Endodermal cell (in vitro differentiated cells): Measurements from ENCODE around the gene OSCP1. TPM values are rescaled to one million over a fixed set of nuclear protein-coding genes. Genes with fewer than 3 reads are reported as not detected.

Source experiments
- DNase-seq: peaks from one replicate; pipeline ENCODE4 v3.0.0-alpha.2; 2017
- H3K27ac ChIP-seq: 2 replicates; pipeline ENCODE4 v1.5.1; 2013; ENCODE audit warnings: mild to moderate bottlenecking, low read depth, low read length, moderate library complexity
- H3K27me3 ChIP-seq: 2 replicates; pipeline ENCODE4 v1.6.1; 2013; ENCODE audit warnings: mild to moderate bottlenecking, low read length, moderate library complexity; ENCODE audit not compliant: insufficient read depth, control insufficient read depth, poor library complexity, severe bottlenecking
- H3K36me3 ChIP-seq: 2 replicates; pipeline ENCODE4 v1.7.0; 2013; ENCODE audit warnings: mild to moderate bottlenecking, low read length, moderate library complexity; ENCODE audit not compliant: control insufficient read depth, insufficient read depth
- H3K4me1 ChIP-seq: one replicate; pipeline ENCODE4 v1.7.0; 2013; ENCODE audit warnings: low read length; ENCODE audit not compliant: control insufficient read depth, insufficient read depth
- H3K4me3 ChIP-seq: 2 replicates; pipeline ENCODE4 v1.5.1; 2013; ENCODE audit warnings: mild to moderate bottlenecking, low read length, moderate library complexity
- H3K9ac ChIP-seq: 2 replicates; pipeline ENCODE4 v1.6.1; 2013; ENCODE audit warnings: mild to moderate bottlenecking, low read length, moderate library complexity; ENCODE audit not compliant: poor library complexity, severe bottlenecking; ENCODE audit errors: extremely low read depth
- H3K9me3 ChIP-seq: 2 replicates; pipeline ENCODE4 v1.6.1; 2013; ENCODE audit warnings: mild to moderate bottlenecking, low read length, moderate library complexity; ENCODE audit not compliant: control insufficient read depth
- H3K27ac Mint-ChIP-seq: 2 replicates; pipeline ENCODE4 v1.8.0; 2020; ENCODE audit warnings: mixed read lengths
- H3K27me3 Mint-ChIP-seq: 2 replicates; pipeline ENCODE4 v1.8.0; 2021; ENCODE audit warnings: mild to moderate bottlenecking, mixed read lengths; ENCODE audit not compliant: insufficient read depth
- H3K36me3 Mint-ChIP-seq: 2 replicates; pipeline ENCODE4 v1.8.0; 2020; ENCODE audit warnings: low read depth, mixed read lengths
- H3K4me1 Mint-ChIP-seq: 2 replicates; pipeline ENCODE4 v1.8.0; 2020; ENCODE audit warnings: mixed read lengths
- H3K4me3 Mint-ChIP-seq: 2 replicates; pipeline ENCODE4 v1.8.0; 2020; ENCODE audit warnings: mild to moderate bottlenecking, moderate library complexity, mixed read lengths
- H3K9me3 Mint-ChIP-seq: 2 replicates; pipeline ENCODE4 v1.8.0; 2020; ENCODE audit warnings: mild to moderate bottlenecking, mixed read lengths
- CTCF ChIP-seq: fragments of 200-600 bp; sonication (generic); conservative IDR thresholded peaks from 2 replicates; pipeline ENCODE4 v1.5.0; 2021; ENCODE audit warnings: antibody characterized with exemption, mild to moderate bottlenecking
- WGBS, 2 experiments: methylation state at CpG; one replicate each; pipeline versions ENCODE4 v1.1.5 to v1.1.7; 2013; ENCODE audit warnings: missing lambda C conversion rate in 2 of 2, mixed read lengths in 1 of 2; ENCODE audit not compliant: insufficient coverage in 1 of 2, insufficient read length in 1 of 2; 5-methylcytosine and 5-hydroxymethylcytosine counted together
- total RNA-seq, 2 donors: library from RNA; stranded (reverse); fragmentation: NEBNext Ultra II Directional in 1 of 2; extraction: Animal tissue kit (Norgen Biotek cat#: 25700) in 1 of 2; gene quantifications; 2 replicates in 1 of 2; 3 replicates in 1 of 2; pipeline ENCODE4 v1.2.1, GENCODE V29; 2021

The OSCP1 gene
- total RNA-seq, 2 donors from 2014 or later = 9.6 to 10.5 TPM

GRCh38 chr1:36446746-36447145 is 3.5 kb downstream of the OSCP1 start:
- H3K4me1 ChIP-seq = no peaks in the 10 kb centered on the region
- no peak overlapping the region for H3K27ac ChIP-seq
- no peak overlapping the region for H3K9ac ChIP-seq
- H3K9me3 ChIP-seq = no peaks in the 10 kb centered on the region
- H3K36me3 ChIP-seq = no peaks in the 10 kb centered on the region
- Mint-ChIP-seq H3K4me3 (no peak overlapping the region), H3K4me1 (peaks cover 7% of the 10 kb centered on the region), H3K36me3 (no peaks in the 10 kb centered on the region), H3K27ac (peak overlapping the region; percentile 55), H3K27me3 (no peaks in the 10 kb centered on the region), H3K9me3 (no peaks in the 10 kb centered on the region)
- no peak overlapping the region for H3K4me3 ChIP-seq
- no peak for TF ChIP-seq CTCF
- WGBS, 2 experiments = 77 to 82% methylated on average over 4 to 5 of the region's 5 CpGs
- no peak for DNase-seq
- H3K27me3 ChIP-seq = no peaks in the 10 kb centered on the region

- Histone ChIP-seq H3K9me3 (no peaks in the 10 kb centered on the region), H3K36me3 (no peaks in the 10 kb centered on the region), H3K4me1 (no peaks in the 10 kb centered on the region), H3K9ac (no peak overlapping the region), H3K27ac (no peak overlapping the region), H3K4me3 (no peak overlapping the region), H3K27me3 (no peaks in the 10 kb centered on the region)
- Mint-ChIP-seq H3K4me1 (peaks cover 7% of the 10 kb centered on the region), H3K27me3 (no peaks in the 10 kb centered on the region), H3K36me3 (no peaks in the 10 kb centered on the region), H3K27ac (peak overlapping the region; percentile 61), H3K9me3 (no peaks in the 10 kb centered on the region), H3K4me3 (no peak overlapping the region)
- TF ChIP-seq CTCF = peak; percentile 84
- 58 to 68% methylated on average over 8 of the region's 8 CpGs for WGBS, 2 experiments
- peak; percentile 89 for DNase-seq
Observed at GRCh38 chr1:36446271-36446670, 4.0 kb downstream of the OSCP1 start.

- H3K27ac Mint-ChIP-seq = no peak overlapping the region
- Histone ChIP-seq H3K9ac (no peak overlapping the region), H3K4me3 (no peak overlapping the region), H3K4me1 (peaks cover 2% of the 10 kb centered on the region), H3K9me3 (no peaks in the 10 kb centered on the region), H3K36me3 (no peaks in the 10 kb centered on the region), H3K27ac (no peak overlapping the region), H3K27me3 (no peaks in the 10 kb centered on the region)
- TF ChIP-seq CTCF = no peak
- no peaks in the 10 kb centered on the region for H3K36me3 Mint-ChIP-seq
- H3K4me1 Mint-ChIP-seq = peaks cover 13% of the 10 kb centered on the region
- H3K27me3 Mint-ChIP-seq = no peaks in the 10 kb centered on the region
- no peaks in the 10 kb centered on the region for H3K9me3 Mint-ChIP-seq
- H3K4me3 Mint-ChIP-seq = no peak overlapping the region
- no peak for DNase-seq
- WGBS, 2 experiments = 90 to 93% methylated on average over 2 of the region's 2 CpGs
Observed at GRCh38 chr1:36443297-36443696, 7.0 kb downstream of the OSCP1 start.
